Posterior vena cava (tissue), 2 donors: ENCODE results near the gene CD99. TPM values are rescaled to one million over a fixed set of nuclear protein-coding genes. Genes with fewer than 3 reads are reported as not detected.

ENCODE experiments used
- DNase-seq: peaks from one replicate; pipeline ENCODE4 v3.0.0-alpha.2; 2020; ENCODE audit warnings: low spot score
- intact Hi-C, 2 donors: fragments of 100-400 bp; cut with DNase I; formaldehyde crosslinking; loops; one replicate each; pipeline versions ENCODE4 v1.14.1 to v1.14.2; 2022 to 2023
- total RNA-seq, 2 donors: library from RNA; stranded (reverse); fragmentation: NEBNext Ultra II Directional; extraction: Animal tissue kit (Norgen Biotek cat#: 25700); gene quantifications; one replicate each; pipeline ENCODE4 v1.2.1, GENCODE V29; 2021
- donor health status: DM: yes; HTN: yes; CAD: no.
- donor health status: DM: yes; HTN: yes; CAD: no.

The CD99 gene
- total RNA-seq, 2 donors from 2014 or later = 298 to 369 TPM

DNA sequence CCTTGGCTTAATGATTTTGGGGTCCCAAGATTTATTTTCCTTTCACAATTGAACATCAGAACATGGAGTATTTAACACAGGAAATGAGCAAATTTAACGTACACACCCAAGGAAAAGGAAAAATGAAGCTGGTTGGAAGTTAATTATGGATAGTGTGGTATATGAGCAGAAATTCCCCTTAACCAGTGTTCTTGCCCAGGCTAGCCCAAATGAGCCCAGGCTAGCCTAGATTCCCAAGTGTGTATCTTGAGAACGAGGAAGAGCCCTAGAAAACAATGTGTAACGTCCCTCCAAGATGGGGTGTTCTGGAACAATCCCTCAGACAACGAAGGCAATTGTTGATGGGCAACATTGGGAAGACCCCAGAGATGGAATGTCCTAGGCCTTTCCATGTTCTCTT lies 94.4 kb downstream of the CD99 start:
- intact Hi-C loops = no loop called here
- DNase-seq = no peak

DNA sequence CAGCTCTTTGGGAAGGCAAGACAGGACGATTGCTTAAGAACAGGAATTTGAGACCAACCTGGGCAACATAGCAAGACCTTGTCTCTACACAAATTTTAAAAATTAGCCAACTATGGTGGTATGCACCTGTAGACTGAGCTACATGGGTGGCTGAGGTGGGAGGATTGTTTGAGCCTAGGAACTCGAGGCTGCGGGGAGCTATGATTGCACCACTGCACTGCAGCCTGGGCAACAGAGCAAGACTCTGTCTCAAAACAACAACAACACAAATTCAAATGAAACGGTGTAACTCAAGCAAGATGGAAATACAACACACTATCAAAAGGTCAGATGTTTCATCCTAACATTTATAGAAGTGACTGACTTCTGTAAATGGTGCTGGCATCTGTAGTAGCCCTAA lies 97.9 kb downstream of the CD99 start:
- no peak for DNase-seq
- intact Hi-C loops = no loop called here

GRCh38 chrX:2789569-2789968 lies 98.5 kb downstream of the CD99 start:
- intact Hi-C loops = no loop called here

More at GRCh38 chrX:2789569-2789968, 98.5 kb downstream of the CD99 start:
- no peak for DNase-seq

Other genes starting within 250 kb of the CD99 start
- gene DHRSX, start 190.3 kb upstream of the CD99 start, total RNA-seq = 10 to 100 TPM; 16.0 to 18.9 TPM
- 10 to 100 TPM; 33.4 to 34.1 TPM for gene ZBED1, start 190.3 kb upstream of the CD99 start, total RNA-seq
- 1 to 10 TPM; 5.4 to 7.9 TPM for gene XG, start 60.7 kb downstream of the CD99 start, total RNA-seq
- gene GYG2, start 137.6 kb downstream of the CD99 start, total RNA-seq = 1 to 10 TPM; 1.4 to 2.7 TPM
- 10 to 100 TPM; 11.7 to 15.7 TPM for gene ARSD, start 238.0 kb downstream of the CD99 start, total RNA-seq